Ammon's horn (tissue), 1 donor: ENCODE measurements around the gene MAP4K2.
A peak's percentile ranks its signal among the peaks of the same experiment; 100 is the strongest.

ENCODE experiments used
- DNase-seq: peaks from one replicate; pipeline ENCODE4 v3.0.0-alpha.2; 2016; ENCODE audit warnings: low spot score

The MAP4K2 gene

DNA sequence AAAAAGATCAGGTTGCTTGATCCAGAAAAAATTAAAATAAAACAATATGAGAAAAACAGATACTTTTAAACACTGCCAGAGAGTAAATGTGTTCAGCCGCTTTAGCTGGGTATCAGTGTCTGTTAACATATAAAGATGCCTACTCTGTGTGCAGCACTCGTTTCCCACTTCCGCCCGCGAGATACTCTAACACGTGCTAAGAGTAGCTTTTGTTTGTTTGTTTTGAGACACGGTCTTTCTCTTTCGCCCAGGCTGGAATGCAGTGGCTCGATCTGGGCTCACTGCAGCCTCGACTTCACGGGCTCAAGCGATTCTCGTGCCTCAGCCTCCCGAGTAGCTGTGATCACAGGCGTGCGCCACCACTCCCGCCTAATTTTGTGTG is 7.9 kb upstream of the MAP4K2 start:
- DNase-seq = no peak

DNA sequence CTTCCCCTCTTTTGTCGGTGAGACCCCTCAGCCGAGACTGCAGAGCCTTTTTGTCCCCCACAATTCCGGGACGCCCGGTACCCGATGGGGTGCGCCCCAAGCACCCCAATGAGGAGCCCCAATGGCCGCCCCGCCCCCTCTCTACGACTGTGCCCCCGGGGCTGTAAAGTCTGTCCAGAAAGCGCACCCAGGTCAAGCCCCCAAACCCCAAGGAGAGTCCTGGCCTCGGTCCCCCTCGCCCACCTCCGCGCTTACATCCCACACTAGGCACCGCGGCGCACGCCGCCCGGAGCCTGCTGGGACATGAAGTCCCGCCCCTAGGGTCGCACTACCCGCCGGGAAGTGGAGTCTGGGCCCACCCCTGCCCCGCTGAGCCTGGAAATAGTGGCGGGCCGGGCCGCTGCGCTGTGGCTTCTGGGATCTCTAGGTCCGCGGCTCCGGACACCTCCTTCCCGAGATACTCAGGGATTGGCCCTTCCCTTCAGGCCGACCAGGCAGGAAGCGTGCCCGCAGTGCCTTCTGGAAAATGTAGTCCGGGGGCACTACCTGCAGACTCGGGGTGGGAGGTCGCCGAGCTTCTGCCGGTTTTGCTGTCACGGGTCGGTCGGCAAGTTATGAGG is 7.4 kb upstream of the MAP4K2 start, which contains the start of gene MEN1:
MEN1 (minus strand) TSS at position 281 of the 620 bp plus-strand sequence. CDS start 442 bp downstream, outside the sequence.
- peak; percentile 97 for DNase-seq

DNA sequence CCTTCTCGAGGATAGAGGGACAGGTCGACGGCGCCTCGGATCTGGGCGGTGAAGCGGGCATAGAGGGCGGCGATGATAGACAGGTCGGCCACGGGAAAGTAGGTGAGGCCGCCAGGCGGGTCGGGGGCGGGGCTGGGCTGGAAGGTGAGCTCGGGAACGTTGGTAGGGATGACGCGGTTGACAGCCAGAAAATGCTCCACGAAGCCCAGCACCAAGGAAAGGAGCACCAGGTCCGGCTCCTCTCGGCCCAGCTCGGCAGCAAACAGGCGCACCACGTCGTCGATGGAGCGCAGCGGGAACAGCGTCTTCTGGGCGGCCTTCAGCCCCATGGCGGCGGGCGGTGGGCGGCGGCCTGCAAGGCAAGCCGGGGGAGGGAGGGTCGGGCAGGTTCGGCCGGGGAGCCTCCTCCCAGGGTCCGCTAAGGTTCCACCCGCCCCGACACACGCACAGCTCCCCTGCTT is 6.8 kb upstream of the MAP4K2 start:
- no peak for DNase-seq

DNA sequence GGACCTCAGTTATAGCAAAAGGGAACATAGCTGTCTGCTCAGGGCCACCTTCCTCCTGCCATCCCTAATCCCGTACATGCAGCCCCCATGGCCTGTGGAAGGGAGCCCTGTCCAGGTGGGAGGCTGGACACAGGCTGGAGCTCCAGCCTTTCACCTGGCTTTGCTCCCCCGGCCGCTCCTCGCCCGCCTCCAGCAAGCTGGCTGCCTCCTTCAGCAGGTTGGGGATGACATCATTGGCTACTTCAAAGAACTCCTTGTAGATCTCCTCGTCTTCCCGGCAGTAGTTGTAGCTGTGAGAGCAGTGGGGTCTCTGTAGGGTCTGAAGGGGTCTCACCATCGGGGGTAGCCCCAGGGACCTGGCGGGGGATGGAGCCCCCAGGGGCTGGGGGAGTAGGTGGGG is 2.5 kb upstream of the MAP4K2 start:
- no peak for DNase-seq

DNA sequence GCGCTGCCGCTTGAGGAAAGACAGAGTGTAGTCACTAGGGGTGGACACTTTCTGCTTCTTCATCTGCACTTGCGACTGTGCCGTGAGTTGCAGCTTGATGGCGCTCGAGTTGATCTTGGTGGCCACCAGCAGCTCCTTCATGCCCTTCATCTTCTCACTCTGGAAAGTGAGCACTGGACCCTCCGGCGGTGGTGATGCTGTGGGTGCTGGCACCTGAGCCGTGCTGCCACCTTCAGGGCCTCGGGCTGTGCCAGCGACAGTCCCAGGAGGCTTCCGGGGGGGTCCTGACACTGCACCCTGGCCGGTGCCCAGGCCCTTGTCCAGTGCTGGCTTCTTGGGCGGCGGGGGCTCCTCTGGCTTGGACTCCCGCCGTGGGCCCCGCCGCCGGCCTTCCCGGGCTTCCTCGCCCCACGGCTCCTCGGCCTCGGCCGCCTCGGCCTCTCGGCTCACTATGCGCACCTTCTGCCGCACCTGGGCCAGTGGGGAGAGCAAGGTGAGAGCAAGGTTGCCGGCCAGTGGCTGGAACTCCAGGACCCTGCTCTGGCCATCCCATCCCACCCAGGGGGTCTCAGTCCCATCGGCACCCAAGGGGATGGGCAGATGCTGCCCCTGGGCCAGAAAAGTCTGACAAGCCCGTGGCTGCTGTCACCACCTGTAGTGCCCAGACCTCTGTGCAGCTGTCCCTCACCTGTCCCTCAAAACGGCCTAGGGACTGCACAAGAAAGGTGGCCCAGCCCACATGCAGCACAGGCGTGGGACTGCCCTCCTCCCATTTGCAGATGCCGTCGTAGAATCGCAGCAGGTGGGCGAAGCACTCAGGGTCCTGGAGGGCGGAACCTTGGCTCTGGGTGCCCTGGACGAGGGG is 1.6 kb upstream of the MAP4K2 start:
- no peak for DNase-seq

DNA sequence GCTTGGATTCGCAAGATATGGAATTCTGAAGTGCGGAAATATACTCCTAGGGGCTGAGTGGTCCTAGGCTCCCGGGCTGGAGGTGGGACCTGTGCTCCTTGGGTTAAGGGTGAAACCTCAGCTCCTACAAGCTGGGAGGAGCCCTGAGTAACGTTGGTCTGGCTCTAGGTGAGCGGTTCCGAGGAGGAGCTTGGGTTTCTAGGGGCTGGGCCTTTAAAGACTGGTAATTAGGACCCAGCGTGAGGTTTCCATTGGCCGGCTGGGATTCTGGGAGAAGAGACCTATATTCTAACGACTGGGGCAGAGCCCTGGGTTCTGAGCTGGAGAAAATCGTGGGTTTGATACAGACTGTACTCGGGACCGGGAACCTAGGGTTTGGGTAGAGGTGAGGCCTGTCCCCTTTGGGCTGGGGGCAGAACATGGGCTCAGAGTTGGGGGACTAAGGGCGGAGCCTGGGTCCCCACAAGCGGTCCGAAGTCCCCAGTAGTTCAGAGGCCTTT is 882 bp upstream of the MAP4K2 start:
- DNase-seq = no peak

DNA sequence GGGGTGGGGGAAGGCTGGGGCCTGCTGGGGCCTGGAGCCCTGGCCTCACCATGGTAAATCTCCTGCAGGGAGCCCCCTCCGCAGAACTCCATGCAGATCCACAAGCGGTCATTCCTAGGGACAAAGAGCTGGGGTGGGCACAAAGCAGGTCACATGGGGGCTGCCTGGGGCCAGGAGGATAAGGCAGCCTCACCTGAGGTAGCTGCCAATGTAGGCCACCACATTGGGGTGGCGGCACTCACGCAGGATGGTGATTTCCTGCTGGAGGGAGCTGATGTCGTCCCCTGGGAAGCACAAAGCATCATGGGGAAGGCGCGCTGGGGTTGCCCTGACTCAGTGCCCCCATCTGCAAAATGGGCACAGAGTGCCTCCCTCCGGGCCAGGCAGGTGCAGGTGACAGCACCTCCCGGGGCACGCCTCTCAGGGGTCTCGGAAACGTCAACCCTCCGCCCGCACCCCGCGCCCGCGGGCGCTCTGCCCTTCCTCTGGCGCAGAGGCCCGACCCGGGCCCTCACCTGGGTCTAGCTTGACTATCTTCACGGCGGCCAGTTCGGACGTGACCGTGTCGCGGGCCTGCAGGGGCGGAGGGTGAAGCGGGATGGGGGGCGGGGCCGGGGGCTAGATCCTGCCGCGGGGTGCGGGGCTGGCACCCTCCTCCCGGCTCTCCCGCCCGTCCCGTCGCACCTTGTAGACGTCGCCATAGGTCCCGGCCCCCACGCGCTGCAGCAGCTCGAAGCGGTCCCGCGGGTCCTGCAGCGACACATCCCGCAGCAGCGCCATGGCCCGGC is 450 bp downstream of the MAP4K2 start:
- DNase-seq = no peak

DNA sequence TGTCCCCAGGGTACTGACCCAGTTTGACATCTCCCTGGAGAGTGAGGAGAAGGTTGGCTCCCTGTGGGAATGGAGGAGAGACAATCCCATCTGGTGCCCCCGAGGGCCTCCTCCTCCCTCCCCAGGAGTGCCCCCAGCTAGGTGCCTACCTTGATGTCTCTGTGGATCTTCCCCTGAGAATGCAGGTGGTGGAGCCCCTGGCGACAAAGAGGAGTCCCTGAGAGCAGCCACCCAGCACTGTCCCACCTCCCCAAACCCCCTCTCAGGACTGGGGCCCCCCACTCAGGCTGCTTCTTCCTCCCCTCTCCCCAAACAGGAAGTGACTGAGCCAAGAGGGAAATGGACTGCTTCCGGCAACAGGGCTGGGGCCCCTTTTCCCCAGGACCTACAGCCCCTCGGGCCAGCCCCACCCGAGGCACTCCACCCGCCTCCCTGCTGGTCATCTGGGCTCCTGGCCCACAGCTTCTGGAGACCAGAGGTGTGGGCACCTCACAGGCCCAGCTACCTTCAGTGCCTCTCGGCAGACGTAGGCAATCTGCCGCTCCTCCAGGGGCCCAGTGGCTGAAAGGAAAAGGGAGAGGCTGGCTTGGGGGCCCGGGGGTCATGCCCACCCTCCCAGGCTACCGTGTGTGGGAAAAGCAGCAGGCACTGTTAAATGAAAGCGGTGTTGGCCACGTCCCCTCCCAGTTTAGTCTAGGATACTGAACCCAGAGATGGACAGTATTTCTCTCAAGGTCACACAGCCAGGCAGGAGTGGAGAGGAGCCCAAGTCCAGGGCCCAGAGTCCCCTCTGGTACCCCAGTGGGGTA is 1.2 kb downstream of the MAP4K2 start:
- no peak for DNase-seq

DNA sequence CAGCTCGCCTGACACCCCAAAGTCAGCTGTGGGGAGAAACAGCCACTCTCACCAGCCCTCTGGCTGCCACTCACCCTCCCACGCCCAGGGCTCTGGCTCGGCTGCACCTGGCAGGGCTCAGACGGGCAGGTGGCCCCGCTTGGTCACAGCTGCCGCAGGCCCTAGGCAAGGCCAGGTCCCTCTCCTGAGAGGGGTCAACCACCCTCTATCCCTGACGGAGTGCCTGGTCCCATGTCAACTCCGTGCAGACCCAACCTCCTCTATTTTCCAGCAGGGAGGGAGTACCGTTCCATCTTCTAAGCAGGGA is 1.9 kb downstream of the MAP4K2 start:
- no peak for DNase-seq

DNA sequence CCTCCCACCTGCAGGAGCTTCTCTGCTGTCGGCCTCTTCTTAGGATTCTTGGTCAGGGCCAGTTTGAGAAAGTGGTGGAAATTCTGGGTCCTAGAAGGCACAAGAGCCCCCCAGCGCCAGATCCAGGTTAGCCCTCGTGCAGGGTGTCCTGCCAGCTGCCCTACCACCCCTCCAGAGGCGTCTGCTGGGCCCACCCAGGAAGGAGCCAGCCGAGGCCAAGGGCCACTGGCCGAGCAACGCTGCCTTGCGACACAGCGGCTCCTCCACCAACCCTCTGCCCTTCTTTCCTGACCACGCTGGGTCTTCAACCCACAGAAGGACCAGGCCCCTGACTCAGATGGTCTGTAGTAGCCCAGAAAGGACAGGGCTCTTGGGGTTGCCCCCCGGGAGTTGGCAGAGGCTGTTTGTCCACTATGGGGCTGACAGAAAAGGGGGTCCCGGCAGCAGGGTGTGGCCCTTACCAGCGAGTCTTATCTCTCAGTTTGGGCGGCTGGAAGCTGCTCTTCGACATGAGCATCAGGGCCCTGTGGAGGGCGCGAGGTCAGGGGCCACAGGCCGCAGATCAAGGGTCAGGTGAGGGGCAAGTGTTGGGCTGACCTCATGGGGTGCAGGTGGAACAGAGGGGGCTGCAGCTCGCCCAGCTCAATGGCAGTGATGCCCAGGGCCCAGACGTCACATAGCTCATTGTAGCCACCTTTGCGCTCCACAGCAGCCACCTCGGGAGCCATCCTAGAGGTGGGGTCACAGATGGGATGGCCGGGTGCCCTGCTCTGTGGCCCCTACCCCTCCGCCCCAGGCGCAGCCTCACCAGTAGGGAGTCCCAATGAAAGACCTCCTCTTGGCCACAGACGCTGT is 2.5 kb downstream of the MAP4K2 start:
- DNase-seq = no peak

DNA sequence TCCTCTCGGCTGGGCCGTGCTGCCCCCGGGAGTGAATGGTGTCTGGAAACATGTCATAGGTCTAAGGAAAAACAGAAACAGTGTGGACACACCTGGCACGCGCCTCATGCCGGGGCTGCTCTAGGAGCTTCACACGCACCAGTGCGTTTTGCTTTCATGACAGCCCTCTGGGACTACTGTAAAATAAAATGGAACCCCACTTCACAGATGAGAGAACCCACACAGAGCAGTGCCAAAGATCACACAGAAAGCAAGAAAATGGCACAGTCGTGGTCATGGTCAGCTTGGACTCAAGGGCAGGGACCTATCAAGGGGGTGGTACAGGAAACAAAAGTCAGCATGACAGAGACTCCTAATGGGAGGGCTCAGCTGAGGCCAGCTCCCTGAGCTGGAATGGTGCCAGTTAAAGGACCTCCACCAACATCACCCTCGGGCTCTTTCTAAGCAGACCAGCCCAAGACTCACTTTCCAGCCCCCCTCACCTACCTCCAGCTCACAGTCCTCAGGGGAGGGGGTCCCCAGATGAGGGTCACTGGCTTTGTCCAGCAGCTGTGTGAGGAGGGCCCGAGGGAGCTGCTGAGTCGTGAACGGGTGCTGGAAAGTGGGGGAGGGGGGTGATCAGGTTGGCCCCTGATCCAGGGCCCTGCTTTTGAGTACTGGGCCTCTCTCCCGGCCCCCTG is 3.3 kb downstream of the MAP4K2 start:
- DNase-seq = no peak

DNA sequence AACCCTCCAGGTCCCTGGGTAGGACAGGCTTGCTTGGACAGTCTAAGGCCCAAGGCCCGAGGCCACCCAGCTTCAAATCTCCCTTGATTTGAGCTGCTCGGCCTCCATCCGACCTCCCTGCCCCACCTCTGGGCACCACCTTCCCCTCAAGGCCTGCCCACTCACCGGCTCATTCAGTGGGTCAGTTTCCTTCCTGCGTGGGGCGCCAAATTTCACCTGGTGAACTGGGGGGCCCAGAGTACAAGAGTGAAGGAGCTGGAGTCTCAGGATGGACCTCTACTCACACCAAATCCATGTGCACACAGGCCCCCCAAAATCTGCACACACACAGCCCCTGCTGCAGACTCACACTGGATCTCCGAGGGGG is 3.8 kb downstream of the MAP4K2 start:
- no peak for DNase-seq

DNA sequence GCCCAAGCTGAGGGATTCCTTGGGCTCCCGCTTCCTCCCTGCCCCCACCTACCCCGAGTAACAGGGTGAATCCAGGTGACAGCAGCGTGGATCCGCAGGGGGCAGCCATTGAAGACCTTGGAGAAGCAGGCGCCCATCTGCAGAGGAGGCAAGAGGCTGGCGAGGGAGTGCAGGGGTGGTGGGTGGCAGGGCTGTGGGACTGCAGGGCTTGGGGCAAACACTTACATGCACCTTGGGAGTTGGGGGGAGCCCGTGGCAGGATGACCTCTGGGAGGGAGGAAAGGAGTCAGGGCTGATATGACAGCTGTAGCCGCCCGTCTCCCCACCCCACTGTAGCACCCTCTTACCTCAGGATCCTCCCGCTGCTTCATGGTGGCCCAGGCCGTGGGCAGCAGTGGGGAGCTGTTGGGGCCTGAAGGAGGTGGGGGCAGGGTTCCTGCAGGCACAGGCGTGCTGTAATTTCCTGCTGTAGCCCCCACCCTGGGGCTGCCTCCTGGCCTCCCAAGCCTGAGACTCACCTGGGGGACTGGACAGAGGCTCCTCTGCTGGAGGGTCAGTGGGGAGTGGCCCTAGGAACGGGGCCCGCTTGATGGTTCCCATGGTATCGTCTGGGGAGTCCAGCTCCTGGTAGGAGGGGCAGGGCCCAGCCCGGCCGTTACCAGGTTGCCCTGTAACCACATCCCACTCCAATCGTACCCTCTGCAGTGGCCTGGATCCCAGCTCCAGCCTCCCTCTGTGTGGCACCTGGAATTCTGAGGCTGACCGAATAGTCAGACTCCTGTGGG is 6.1 kb downstream of the MAP4K2 start:
- no peak for DNase-seq

DNA sequence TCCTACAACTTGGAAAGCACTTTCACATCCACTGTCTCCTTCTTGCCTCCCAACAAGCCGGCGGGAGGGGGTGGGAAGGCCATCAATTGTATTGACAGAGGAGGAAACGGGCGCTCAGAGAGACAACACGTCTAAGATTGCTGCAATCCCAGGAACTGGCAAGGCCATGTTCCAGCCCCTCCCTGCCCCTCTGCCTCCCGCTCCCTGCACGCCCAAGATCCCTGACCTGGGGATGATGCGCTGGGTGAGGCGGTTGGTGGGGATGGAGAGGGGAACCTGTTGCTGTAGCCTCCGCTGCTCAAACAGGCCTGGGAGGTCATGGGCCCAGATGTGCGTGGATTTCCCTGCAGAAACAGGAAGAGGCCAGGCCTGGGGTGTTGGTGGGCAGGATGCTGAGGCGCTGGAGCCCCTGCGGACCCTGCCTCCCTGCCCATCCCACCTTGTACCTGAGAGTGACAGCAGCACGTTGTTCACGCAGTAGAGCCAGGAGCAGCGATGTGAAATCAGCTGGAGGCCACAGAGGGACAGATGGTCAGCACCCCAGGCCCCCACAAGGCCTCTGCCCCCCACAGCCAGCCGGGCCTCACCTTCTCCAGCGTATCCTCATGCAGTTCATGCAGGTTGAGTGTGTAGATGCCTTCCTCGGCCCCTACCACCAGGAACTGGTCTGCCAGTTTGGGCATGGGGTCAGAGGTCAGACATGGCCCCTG is 6.8 kb downstream of the MAP4K2 start:
- no peak for DNase-seq

DNA sequence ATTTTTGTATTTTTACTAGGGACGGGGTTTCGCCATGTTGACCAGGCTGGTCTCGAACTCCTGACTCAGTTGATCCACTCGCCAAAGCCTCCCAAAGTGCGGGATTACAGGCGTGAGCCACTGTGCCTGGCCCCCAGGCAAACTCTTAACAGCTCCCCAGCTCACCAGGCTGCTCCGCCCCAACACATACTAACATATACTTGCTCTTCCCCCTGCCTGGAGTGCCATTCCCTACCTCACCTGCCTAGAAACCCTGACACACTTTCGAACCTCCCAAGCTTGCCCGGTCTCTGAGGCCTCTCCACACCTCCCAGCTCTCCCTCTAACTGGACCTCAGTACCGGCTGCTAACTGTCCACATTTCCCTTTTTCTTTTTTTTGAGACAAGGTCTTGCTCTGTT is 8.5 kb downstream of the MAP4K2 start:
- DNase-seq = no peak

DNA sequence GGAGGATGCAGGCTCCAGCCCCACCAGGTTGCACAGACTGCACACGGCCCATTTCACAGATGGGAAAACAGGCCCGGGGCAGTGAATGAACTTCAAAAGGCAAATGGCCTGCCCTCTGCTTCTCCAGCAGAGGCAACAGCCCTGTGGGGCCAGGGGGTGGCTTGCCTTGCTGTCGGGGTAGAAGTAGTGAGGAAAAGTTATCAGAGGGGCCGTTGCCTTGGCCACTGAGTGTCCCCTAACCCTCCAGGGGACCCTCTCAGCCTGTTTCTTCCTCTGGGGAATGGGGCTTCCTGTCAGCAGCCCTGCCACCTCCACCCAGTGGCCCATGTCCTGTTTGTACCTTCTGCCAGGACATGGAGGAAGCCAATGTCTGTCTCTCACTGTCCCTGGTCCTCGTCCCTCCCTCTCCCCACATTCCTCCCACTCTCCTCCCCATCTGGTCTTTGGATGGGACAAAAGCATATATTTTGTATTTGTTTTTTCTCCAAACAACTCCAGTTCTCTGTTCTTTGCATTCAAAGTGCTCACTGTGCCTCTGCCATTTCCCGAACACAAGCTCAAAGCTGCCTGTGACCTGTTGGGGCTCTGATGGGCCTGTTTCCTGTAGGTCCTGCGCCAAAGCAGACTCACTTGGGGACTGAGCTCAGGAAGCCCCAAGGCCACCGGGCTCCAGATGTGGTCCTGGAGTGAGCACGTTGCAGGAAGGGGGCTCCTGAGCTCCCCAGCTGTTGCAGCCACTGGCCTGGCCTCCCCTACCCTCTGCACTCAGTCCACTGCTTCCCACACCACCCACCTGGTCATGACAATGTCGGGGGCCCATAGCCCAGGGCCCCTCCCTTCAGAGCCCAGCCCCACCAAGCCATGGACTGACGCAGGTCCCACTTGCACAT is 9.5 kb downstream of the MAP4K2 start:
- no peak for DNase-seq

DNA sequence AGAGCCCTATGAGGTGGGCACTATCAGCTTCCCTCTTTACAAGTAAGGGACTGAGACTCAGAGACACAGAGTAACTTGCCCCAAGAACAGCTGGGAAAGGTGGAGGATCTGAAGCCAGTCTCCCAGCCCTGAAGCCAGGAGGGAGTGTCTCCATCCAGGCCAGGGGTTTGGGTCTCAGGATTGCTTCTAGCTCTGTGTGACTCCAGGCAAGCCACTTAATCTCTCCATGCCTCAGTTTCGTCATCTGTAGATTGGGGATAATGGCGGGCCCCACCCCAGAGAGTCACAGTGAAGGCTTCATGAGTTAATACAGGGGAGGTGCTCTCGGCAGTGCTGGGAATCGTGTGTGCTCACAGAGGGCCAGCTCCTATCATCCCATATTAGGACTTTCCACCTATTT is 10.5 kb downstream of the MAP4K2 start:
- DNase-seq = no peak

DNA sequence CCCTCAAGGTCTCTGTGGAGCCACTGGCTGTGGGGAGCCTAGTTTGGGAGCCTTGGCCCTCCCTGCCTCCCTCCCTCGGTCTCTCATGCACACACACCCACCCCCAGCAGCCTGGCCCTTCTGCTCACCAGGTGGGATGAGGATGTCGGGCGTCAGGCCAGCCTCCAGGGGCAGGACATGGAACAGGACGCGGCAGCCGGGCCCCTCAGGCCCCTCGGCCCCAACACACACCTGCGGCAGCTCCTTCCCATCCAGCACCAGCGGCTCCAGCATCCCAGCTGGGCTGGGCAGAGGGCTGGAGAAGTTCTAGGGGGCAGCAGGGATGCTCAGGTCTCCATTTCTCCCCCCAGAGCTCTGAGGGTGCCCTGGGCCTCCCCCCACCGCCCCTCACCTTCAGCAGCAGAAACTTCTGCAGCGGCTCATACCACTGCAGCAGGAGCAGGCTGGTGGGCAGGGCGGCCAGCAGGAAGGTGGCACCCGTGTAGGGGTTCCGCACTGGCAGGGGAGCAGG is 11.2 kb downstream of the MAP4K2 start:
- no peak for DNase-seq
